ENCODE results near the gene THRA. TPM values are rescaled to one million over a fixed set of nuclear protein-coding genes. Genes with fewer than 3 reads are reported as not detected.

Gene THRA
- total RNA-seq, 1 experiment from 2014 or later: 10.1 TPM

GRCh38 chr17:40095351-40095943, 32.7 kb downstream of the THRA start:
- no peak overlapping the region for H2AFZ ChIP-seq (ENCODE audit: low read length)
- H4K8ac ChIP-seq (replicated peaks; ENCODE audit: insufficient read length, low read depth, low read length): no peak overlapping the region
- H3K56ac ChIP-seq (ENCODE audit: insufficient read length, low read depth, low read length): no peak overlapping the region
- H3K23me2 ChIP-seq (ENCODE audit: insufficient read length, low read depth, low read length, poor library complexity, severe bottlenecking): peaks cover 11% of the 10 kb centered on the region
- no peak overlapping the region for H3K18ac ChIP-seq (ENCODE audit: insufficient read length, low read depth, low read length)
- no CpG with 5 or more reads among the region's 17 CpGs for WGBS (ENCODE audit: extremely low coverage, insufficient read length, low lambda C conversion rate)
- no peak overlapping the region for H2BK12ac ChIP-seq (ENCODE audit: insufficient read length, low read depth, low read length)
- Mint-ChIP-seq H3K27ac (no peak overlapping the region), H3K36me3 (ENCODE audit: insufficient read depth in 1 of 3, low read depth in 3 of 3) (peaks cover 30 to 51% (median 33%) of the 10 kb centered on the region in 3 experiments), H3K27me3 (ENCODE audit: low read depth) (peaks cover 17% of the 10 kb centered on the region), H3K4me1 (peaks cover 28 to 54% of the 10 kb centered on the region in 2 experiments), H3K9me3 (peaks cover 0 to 7% of the 10 kb centered on the region in 2 experiments; a peak in 2 of 5 replicates), H3K4me3 (no peak overlapping the region)
- no peak for TF ChIP-seq CTCF (conservative IDR thresholded peaks at IDR 0.05)
- DNase-seq: no peak
- H3T11ph ChIP-seq (ENCODE audit: low read length): no peak overlapping the region
- H3K9ac ChIP-seq (ENCODE audit: extremely low read depth, insufficient read length, low read length): no peak overlapping the region
- no peaks in the 10 kb centered on the region for H3K79me1 ChIP-seq (ENCODE audit: insufficient read depth, low read depth, low read length, poor library complexity, severe bottlenecking)
- H3K4me1 ChIP-seq (ENCODE audit: insufficient read depth, low read length): peaks cover 6% of the 10 kb centered on the region; the same call in 1 of the 2 replicates
- no peak overlapping the region for H2BK120ac ChIP-seq (ENCODE audit: low read depth, low read length, poor library complexity, severe bottlenecking)
- no peak overlapping the region for H2BK15ac ChIP-seq (ENCODE audit: low read depth, low read length)
- no peaks in the 10 kb centered on the region for H3K79me2 ChIP-seq (ENCODE audit: insufficient read depth, low read length)
- H3K4me2 ChIP-seq (ENCODE audit: insufficient read depth, insufficient read length, low read length): no peak overlapping the region
- H3K9me3 ChIP-seq (ENCODE audit: control insufficient read depth, low read depth, low read length): no peaks in the 10 kb centered on the region
- H4K5ac ChIP-seq (ENCODE audit: insufficient read length, low read depth, low read length): no peak overlapping the region
- H3K14ac ChIP-seq (ENCODE audit: insufficient read depth, low read length): no peak overlapping the region
- H2AK5ac ChIP-seq (ENCODE audit: insufficient read length, low read length): no peak overlapping the region
- H2BK20ac ChIP-seq (ENCODE audit: low read depth, low read length, poor library complexity, severe bottlenecking): no peak overlapping the region
- H3K4ac ChIP-seq (ENCODE audit: low read depth, low read length): no peak overlapping the region
- H2BK5ac ChIP-seq (ENCODE audit: insufficient read length, low read length): no peak overlapping the region
- H3K27me3 ChIP-seq (ENCODE audit: insufficient read depth, low read length): peaks cover 8% of the 10 kb centered on the region; the same call in 1 of the 2 replicates
- H4K20me1 ChIP-seq (ENCODE audit: control insufficient read depth, insufficient read depth, insufficient read length): no peaks in the 10 kb centered on the region
- no peak overlapping the region for H3K27ac ChIP-seq (ENCODE audit: insufficient read length, low read depth, low read length)
- no peak overlapping the region for H3K23ac ChIP-seq (ENCODE audit: insufficient read length, low read depth, low read length)
- no peak overlapping the region for H4K91ac ChIP-seq (ENCODE audit: insufficient read length, low read depth, low read length)
